Measurements from ENCODE around the gene KCNC2.
A peak's percentile ranks its signal among the peaks of the same experiment; 100 is the strongest.

The KCNC2 gene

GRCh38 chr12:75157385-75157784 is 52.3 kb downstream of the KCNC2 start:
- DNase-seq, result no peak

DNA sequence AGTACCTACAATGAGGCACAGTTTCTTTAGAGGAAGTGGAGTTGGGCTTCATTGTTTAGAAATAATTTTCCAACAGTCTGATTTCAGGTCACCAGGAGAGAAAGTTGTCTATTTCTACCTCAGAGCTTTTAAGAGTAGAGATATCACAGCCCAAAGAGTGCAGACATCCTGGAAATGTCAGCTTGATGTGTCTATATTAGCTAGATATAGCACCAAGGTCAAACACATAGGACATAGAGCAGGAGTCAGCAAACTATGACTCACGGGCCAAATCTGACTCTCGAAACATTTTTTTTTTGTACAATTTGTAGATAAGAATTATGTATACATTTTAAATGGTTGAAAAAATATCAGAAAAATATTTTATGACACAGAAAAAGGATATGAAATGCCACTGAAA is 53.7 kb downstream of the KCNC2 start:
- DNase-seq, result no peak

DNA sequence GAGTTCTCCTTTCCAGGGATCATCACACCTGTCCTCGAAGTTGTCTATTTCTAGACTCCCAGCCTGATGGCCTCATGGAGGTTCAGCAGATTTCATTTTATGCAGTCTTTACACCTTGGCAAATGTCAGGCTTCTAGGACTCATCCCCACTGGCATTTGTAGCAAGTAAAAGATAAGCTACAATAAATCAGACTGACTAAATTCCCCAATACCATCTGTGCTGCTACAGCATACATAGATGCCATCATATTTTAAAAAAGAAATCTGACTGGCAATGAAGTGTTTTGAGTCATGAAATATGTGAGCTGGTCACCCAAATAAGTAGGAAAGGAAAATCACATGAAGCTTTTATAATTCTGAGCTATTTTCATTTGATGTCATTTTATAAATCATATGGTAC is 55.3 kb downstream of the KCNC2 start:
- DNase-seq, result no peak

DNA sequence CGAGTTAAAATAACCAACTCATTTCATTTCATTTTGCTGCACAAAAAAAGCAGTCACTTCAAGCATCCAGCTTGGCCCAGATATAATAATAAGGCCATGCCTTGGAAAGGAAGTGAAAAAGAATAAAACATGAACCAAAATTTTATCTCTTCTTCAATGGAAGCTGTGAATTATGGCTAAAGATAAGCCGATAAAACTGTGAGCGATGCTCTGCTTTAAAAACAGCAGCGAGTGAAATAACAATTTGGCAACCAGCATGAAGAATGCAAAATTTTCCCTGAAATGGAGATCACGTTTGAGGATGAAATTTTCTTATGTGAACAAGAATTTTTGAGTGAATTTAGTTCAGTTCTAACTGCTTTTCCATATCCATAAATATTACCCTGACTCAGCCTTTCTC is 70.4 kb downstream of the KCNC2 start:
- DNase-seq, result no peak

DNA sequence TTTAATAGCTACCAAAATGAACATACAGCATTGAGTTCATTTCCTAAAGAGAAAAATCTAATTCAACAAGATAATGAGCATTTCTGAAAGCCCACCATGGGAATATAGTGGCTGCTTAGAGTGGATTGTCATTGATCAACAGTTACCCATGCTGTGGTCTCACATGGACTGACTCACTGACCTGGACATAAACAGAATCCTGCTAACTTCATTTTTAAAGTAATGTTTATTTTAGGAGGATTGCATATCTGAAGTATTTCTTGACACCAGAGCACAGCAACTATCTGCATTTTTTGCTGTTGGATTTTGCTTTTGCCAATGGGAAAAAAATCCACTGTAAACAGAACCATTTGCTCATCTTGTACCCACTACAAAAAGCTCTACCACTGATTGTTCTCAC is 71.7 kb downstream of the KCNC2 start:
- no peak for DNase-seq

- no peak for DNase-seq
These were observed 74.6 kb downstream of the KCNC2 start for GRCh38 chr12:75135026-75135425.

DNA sequence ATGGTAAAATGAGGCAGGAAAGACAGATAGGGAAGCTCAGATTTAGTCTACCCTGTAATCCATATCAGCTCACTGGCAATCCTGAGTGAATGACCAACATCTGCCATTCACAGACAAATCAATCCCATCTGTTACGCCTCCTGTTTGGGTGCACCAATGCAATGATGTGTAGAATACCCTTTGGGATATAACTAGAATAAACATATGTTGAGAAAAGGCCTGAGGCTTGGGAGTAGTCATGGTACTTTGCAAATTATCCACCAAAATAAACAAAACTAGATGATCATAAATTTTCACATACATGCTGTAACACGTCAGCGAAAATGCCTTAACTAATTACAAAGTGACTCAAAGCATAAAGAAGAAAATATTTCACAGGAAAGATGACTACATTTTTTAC is 78.8 kb downstream of the KCNC2 start:
- no peak for DNase-seq

DNA sequence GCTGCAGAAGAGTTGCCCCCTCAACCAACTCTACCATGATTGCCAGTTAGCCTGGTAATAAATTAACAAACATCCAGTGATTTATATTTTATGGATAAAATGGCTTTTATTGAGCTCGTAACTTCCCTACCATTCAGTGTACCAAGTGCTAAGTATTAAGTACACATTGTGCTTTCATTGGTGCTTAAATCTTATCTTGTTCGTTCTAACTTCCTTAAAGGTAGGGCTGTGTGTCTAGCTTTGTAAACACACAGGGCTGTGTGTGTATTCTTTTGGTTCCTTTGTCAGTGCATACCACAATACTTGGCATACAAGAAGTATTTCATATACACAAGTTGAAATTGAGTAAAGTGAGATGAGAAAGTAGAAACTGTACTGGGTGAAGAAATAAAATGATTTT is 80.4 kb downstream of the KCNC2 start:
- no peak for DNase-seq

DNA sequence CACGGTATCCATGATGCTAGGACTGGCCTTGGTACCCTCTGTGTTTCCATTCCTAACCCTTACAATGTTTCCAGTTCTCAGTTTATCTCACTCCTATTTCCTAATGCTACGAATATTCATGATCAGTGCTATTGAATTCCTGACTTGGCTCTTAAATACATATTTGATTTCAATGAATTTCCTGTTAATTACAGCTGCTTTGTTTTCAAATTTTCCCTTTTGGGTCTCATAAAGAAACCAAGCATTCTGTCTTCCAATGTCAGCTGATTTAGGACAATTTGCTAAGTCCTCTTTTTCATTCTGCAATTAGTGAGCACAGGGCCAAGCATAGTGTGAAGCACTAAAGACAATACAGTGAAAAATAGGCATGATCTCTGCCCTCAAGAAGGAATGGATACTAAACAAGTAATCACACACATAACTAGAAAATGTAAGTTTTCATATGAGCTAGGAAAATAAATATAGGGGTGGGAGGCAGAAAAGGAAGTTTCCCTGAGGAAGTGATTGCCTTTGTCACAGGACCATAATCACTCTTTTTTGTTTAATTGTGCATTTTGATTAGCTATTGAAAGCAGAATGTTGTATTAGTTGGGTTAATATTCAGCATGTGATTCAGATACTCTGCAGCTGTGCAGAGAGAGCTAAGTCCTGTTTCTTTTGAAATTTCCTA is 88.5 kb downstream of the KCNC2 start:
- DNase-seq, result no peak

GRCh38 chr12:75120311-75120711 is 89.3 kb downstream of the KCNC2 start:
- DNase-seq, result no peak

GRCh38 chr12:75116646-75117198 is 92.9 kb downstream of the KCNC2 start:
- DNase-seq, result peak in 1 of 2 donors; percentile 55

GRCh38 chr12:75115748-75116147 is 93.9 kb downstream of the KCNC2 start:
- no peak for DNase-seq

DNA sequence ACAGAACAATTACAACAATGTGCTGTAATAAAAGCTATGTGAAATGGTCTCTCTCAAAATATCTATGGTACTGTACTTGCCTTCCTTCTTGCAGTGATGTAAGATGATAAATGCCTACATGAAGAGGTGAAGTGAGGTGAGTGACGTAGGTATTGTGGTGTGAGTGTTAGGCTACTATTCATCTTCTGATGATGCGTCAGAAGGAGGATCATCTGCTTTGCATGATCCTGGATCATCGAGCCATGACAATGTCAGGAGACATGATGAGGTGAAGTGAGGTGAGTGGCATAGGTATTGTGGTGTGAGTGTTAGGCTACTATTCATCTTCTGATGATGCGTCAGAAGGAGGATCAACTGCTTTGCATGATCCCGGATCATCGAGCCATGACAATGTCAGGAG is 105.8 kb downstream of the KCNC2 start:
- no peak for DNase-seq

- no peak for DNase-seq
These were observed 107.9 kb downstream of the KCNC2 start for GRCh38 chr12:75101781-75102180.

- DNase-seq, result no peak
These were observed 110.4 kb downstream of the KCNC2 start for GRCh38 chr12:75099210-75099609.

DNA sequence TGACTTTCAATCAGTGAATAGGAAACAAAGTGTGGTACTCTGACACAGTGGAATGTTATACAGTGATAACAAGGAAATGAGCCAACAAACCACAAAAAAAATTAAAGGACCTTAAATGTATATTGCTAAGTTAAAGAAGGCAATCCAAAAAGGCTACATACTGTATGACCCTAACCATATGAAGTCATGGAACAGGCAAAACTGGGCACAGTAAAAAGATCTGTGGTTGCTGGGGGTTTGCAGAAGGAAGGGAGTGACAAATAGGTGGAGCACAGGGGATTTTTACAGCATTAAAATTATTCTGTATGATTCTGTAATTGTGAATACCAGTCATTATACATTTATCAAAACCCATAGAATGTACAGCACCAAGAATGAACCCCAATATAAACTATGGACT is 112.6 kb downstream of the KCNC2 start:
- no peak for DNase-seq

DNA sequence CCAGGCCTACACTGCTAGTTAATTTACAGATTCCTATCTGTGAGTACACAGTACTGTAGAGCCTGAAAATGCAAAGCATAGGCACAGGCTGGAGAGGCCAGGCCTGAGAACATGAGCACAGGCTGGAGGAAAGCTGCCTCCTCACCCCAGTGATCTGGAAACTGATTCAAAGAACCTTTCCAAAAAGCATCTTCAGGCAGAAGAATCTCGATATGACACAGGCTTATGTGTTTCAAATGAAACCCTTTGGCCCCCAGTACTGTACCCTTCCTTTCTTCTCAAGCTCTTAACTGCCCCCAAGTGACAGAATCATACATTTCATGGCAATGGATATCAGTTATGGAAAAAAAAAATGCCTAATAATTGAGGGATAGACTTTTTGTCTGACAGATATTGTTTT is 122.0 kb downstream of the KCNC2 start:
- no peak for DNase-seq

DNA sequence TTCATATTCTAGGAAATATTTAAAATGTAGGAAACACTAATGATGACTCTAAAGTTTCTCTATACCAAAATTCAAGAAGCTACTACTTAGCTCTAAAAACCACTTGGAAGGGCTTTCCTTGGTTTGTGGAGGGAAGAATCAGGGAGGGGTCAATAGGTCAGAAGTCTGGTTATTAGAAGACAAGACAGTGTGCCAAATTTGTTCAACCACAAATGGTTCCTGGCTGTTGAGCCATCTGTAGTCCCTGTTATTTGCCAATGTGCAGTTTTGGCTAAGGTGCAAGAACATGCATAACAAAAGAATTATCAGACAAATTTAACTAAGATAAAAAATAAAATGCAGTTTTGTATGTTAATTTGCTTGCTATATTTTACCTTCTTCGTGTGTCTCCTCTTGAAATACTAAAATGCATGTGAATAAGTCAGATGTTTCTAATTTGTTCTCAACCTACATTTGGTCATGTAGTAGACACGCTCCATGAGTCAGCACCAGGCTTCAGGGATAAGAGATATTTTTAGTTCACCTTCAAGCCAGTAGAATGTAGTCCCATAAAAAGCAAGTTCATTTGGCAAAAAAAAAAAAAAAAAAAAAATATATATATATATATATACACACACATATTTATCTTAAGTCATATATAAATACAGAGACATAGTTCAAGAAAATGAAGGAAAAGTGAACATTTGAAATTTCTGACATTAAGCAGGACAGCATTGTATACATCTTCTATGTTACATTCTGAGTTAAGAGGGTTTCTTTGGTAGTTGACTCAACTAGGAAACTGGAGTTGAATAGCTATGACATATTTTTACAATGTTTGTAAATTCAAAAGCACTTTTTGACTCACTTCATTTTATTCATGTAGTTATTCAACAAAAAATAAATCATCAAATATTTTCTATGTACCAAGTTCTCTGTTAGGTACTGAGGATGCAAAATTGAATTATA is 123.3 kb downstream of the KCNC2 start:
- no peak for DNase-seq

DNA sequence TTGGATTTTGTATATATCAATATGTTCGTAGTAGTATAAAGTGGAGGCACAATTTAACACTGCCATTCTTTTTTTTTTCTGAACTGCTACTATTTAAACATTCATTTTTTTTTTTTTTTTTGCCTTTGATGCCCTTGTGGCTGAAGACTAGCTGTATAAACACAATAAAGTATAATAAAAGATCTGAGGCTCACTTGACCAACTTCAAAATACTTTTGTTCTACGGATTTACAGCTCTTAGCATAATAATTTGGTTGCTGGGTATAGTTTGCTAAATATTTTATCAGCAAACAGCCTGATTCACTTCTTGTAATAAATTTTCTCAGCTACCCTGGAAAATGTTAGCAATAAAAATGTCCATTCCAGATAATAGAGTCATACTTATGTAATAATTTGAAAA is 128.3 kb downstream of the KCNC2 start:
- no peak for DNase-seq

- DNase-seq, result no peak
These were observed 129.1 kb downstream of the KCNC2 start for GRCh38 chr12:75080582-75080981.

DNA sequence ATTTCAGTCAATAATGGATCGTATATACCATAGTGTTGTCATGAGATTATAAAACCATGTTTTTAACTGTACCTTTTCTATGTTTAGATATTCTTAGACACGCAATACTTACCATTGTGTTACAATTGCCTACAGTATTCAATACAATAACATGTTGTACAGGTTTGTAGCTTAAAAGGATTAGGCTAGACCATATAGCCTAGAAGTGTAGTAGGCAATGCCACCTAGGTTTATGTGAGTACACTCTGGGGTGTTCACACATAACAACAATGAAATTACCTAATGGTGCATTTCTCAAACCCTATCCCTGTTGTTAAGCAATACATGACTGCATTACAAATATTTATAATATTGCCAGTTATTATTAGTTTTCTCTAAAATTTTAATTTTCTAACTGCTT is 144.2 kb downstream of the KCNC2 start:
- DNase-seq, result no peak

- no peak for DNase-seq
These were observed 146.9 kb downstream of the KCNC2 start for GRCh38 chr12:75062691-75063090.

DNA sequence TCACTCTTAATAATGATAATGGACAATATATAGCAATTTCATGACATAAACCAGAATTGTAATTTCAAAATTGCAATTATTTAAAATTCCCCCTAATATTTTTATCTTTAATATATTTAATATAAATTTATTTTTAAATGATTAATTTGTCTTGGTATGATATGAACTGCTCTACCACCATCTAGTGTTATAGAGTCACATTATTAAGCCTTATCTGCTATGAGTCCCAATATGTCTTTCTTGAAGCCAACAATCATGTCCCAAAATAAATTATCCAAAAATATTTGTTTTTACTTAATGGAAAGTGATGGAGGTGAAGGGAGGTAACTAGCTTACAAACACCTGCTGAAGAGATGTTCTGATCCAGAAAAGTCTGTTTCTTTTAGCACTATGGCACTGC is 151.4 kb downstream of the KCNC2 start:
- DNase-seq, result no peak

GRCh38 chr12:75048767-75049166 is 160.9 kb downstream of the KCNC2 start:
- no peak for DNase-seq
